Measurements from ENCODE around the gene MINPP1. TPM values are rescaled to one million over a fixed set of nuclear protein-coding genes. Genes with fewer than 3 reads are reported as not detected.
"Not testable (repeated sequence)": the region's sequence is repeated elsewhere in the genome, so short reads cannot be mapped to it uniquely, and the experiment has no call there.

MINPP1 gene
- total RNA-seq, 3 donors from 2014 or later (not counting 1 experiment from before 2014, with no cell fraction given), result 3.6 to 5.8 (median 5.4) TPM

- not testable (repeated sequence) for H3K4me1 ChIP-seq (ENCODE audit: control insufficient read depth, insufficient read depth, low read length); H3K36me3 Mint-ChIP-seq
Observed at GRCh38 chr10:87495446-87495845, 9.2 kb upstream of the MINPP1 start.

GRCh38 chr10:87497386-87497785 lies 7.3 kb upstream of the MINPP1 start:
- H3K4me1 Mint-ChIP-seq; intact Hi-C loops (cut with micrococcal nuclease); H3K4me3 ChIP-seq (ENCODE audit: low read length); ATAC-seq; H3K9me3 Mint-ChIP-seq; H3K36me3 ChIP-seq (ENCODE audit: control insufficient read depth, insufficient read depth, low read length); H3K4me3 Mint-ChIP-seq; H3K4me1 ChIP-seq (ENCODE audit: control insufficient read depth, insufficient read depth, low read length); H3K36me3 Mint-ChIP-seq; DNase-seq; H3K27me3 ChIP-seq (ENCODE audit: control insufficient read depth, insufficient read depth, low read length); H3K27ac ChIP-seq (ENCODE audit: low read length); H3K9me3 ChIP-seq (ENCODE audit: control insufficient read depth, insufficient read depth, low read length); H3K27ac Mint-ChIP-seq: not testable (repeated sequence)
- peaks cover 24% of the 10 kb centered on the region in 2 donors for H3K27me3 Mint-ChIP-seq (ENCODE audit: low read depth in 2 of 2)
- WGBS (ENCODE audit: insufficient coverage), result no CpG with 5 or more reads among the region's 2 CpGs

More at GRCh38 chr10:87495446-87495845, 9.2 kb upstream of the MINPP1 start:
- H3K4me3 Mint-ChIP-seq; H3K4me3 ChIP-seq (ENCODE audit: low read length); H3K4me1 Mint-ChIP-seq; H3K27me3 ChIP-seq (ENCODE audit: control insufficient read depth, insufficient read depth, low read length); H3K27ac ChIP-seq (ENCODE audit: low read length); H3K27ac Mint-ChIP-seq; H3K36me3 ChIP-seq (ENCODE audit: control insufficient read depth, insufficient read depth, low read length); intact Hi-C loops (cut with micrococcal nuclease); DNase-seq; ATAC-seq; H3K9me3 ChIP-seq (ENCODE audit: control insufficient read depth, insufficient read depth, low read length); H3K9me3 Mint-ChIP-seq: not testable (repeated sequence)
- peaks cover 14% of the 10 kb centered on the region in 2 donors for H3K27me3 Mint-ChIP-seq (ENCODE audit: low read depth in 2 of 2)
- no CpG with 5 or more reads among the region's 5 CpGs for WGBS (ENCODE audit: insufficient coverage)

DNA sequence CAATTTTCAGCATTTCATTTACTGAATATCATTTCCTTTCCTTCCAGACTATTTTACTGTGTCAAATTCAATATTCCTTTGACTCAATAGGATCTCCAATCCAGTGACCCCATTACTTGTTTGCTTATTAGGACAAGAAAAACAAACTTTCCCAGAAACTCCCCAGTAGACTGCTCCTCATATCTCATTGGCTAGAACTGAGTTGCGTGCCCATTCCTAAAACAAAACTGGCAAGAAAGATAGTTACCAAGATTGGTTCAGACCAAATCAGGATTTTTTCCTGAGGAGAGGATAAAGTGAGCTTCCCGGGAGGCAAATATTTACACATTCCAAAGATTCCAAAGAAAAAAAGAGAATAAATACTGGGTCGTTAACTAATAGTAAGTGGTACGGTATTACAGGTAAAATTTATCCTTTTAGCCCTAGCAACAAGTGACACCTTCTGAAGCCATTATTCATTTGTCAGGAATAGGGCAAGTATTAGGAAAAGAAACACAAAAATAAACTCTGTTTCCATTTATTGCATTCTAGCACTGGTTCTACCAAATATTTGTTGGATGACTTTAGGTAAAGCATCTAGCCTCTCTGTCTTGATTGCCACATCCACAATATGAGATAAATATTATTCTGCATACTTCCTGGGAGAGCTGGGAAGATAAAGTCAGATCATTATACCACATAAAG lies 6.4 kb upstream of the MINPP1 start:
- peaks cover 24 to 28% of the 10 kb centered on the region in 2 donors for H3K27me3 Mint-ChIP-seq (ENCODE audit: low read depth in 2 of 2)
- H3K27me3 ChIP-seq (ENCODE audit: control insufficient read depth, insufficient read depth, low read length); H3K27ac Mint-ChIP-seq; H3K4me1 Mint-ChIP-seq; H3K9me3 ChIP-seq (ENCODE audit: control insufficient read depth, insufficient read depth, low read length); H3K4me1 ChIP-seq (ENCODE audit: control insufficient read depth, insufficient read depth, low read length); H3K36me3 Mint-ChIP-seq; H3K27ac ChIP-seq (ENCODE audit: low read length); ATAC-seq; H3K4me3 ChIP-seq (ENCODE audit: low read length); intact Hi-C loops (cut with micrococcal nuclease); H3K9me3 Mint-ChIP-seq; H3K36me3 ChIP-seq (ENCODE audit: control insufficient read depth, insufficient read depth, low read length); DNase-seq; H3K4me3 Mint-ChIP-seq: not testable (repeated sequence)
- WGBS (ENCODE audit: insufficient coverage), result no CpG with 5 or more reads among the region's 4 CpGs

GRCh38 chr10:87500646-87501048 lies 4.0 kb upstream of the MINPP1 start:
- Mint-ChIP-seq H3K4me1 (peaks cover 5 to 9% of the 10 kb centered on the region in 2 donors), H3K4me3 (no peak overlapping the region), H3K27me3 (ENCODE audit: low read depth in 2 of 2) (peaks cover 24 to 31% of the 10 kb centered on the region in 2 donors), H3K36me3 (no peaks in the 10 kb centered on the region), H3K9me3 (no peaks in the 10 kb centered on the region), H3K27ac (no peak overlapping the region)
- TF ChIP-seq, protein P1, sequence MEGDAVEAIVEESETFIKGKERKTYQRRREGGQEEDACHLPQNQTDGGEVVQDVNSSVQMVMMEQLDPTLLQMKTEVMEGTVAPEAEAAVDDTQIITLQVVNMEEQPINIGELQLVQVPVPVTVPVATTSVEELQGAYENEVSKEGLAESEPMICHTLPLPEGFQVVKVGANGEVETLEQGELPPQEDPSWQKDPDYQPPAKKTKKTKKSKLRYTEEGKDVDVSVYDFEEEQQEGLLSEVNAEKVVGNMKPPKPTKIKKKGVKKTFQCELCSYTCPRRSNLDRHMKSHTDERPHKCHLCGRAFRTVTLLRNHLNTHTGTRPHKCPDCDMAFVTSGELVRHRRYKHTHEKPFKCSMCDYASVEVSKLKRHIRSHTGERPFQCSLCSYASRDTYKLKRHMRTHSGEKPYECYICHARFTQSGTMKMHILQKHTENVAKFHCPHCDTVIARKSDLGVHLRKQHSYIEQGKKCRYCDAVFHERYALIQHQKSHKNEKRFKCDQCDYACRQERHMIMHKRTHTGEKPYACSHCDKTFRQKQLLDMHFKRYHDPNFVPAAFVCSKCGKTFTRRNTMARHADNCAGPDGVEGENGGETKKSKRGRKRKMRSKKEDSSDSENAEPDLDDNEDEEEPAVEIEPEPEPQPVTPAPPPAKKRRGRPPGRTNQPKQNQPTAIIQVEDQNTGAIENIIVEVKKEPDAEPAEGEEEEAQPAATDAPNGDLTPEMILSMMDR (IDR thresholded peaks at IDR 0.05), result no peak
- H3K4me3 ChIP-seq (ENCODE audit: low read length), result no peak overlapping the region
- no peak overlapping the region for H3K27ac ChIP-seq (ENCODE audit: low read length)
- 75% methylated on average over 1 of the region's 3 CpGs for whole genome bisulfite sequencing (ENCODE audit: insufficient coverage)
- intact Hi-C loops (cut with micrococcal nuclease), result no loop called here
- DNase-seq, result no peak
- no peaks in the 10 kb centered on the region for H3K9me3 ChIP-seq (ENCODE audit: control insufficient read depth, insufficient read depth, low read length)
- no peaks in the 10 kb centered on the region for H3K36me3 ChIP-seq (ENCODE audit: control insufficient read depth, insufficient read depth, low read length)
- H3K4me1 ChIP-seq (ENCODE audit: control insufficient read depth, insufficient read depth, low read length), result peaks cover 9% of the 10 kb centered on the region
- H3K27me3 ChIP-seq (ENCODE audit: control insufficient read depth, insufficient read depth, low read length), result peaks cover 4% of the 10 kb centered on the region
- no peak for ATAC-seq

DNA sequence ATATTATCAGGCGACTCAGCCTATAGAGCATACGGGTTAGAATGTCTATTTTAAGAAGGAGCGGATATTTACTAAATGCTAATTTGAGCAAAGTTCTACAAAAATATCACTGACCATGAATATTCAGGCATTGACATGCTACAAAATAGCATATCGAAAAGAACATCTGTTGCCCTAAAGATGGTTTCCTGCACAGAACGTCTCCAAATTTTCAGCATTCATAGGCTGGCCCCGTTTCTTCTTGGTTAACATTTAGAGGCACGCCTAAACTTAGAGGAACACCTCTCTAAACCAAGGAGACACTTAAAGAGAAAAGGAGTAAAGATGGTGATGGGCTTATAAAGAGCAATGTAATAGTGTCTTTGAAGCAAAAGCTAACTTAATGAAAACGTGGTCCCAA lies 1.3 kb upstream of the MINPP1 start:
- H3K36me3 ChIP-seq (ENCODE audit: control insufficient read depth, insufficient read depth, low read length), result no peaks in the 10 kb centered on the region
- no peak for DNase-seq
- TF ChIP-seq, protein P1 (IDR thresholded peaks at IDR 0.05), result no peak
- Mint-ChIP-seq H3K9me3 (no peaks in the 10 kb centered on the region), H3K27me3 (ENCODE audit: low read depth in 2 of 2) (peaks cover 13 to 18% of the 10 kb centered on the region in 2 donors), H3K4me1 (peaks cover 14 to 19% of the 10 kb centered on the region in 2 donors), H3K27ac (no peak overlapping the region), H3K4me3 (peak overlapping the region; percentile 86), H3K36me3 (no peaks in the 10 kb centered on the region)
- no peak overlapping the region for H3K4me3 ChIP-seq (ENCODE audit: low read length)
- H3K27ac ChIP-seq (ENCODE audit: low read length), result no peak overlapping the region
- no peaks in the 10 kb centered on the region for H3K9me3 ChIP-seq (ENCODE audit: control insufficient read depth, insufficient read depth, low read length)
- peaks cover 13% of the 10 kb centered on the region for H3K4me1 ChIP-seq (ENCODE audit: control insufficient read depth, insufficient read depth, low read length)
- no peak for ATAC-seq
- H3K27me3 ChIP-seq (ENCODE audit: control insufficient read depth, insufficient read depth, low read length), result peaks cover 3% of the 10 kb centered on the region
- intact Hi-C loops (cut with micrococcal nuclease), result no loop called here
- WGBS (ENCODE audit: insufficient coverage), result 92% methylated on average over 8 of the region's 8 CpGs

Measured in natural killer cell (primary cell).